Activated B cell treated with CpG ODN at 0.5 μM for 24 hours (primary cell): ENCODE data around the gene DSCAML1. TPM values are rescaled to one million over a fixed set of nuclear protein-coding genes. Genes with fewer than 3 reads are reported as not detected.

Experiments used
- ATAC-seq: fragments of 200-7000 bp; cut with Tn5 transposase; one replicate; pipeline ENCODE4 v1.10.0; 2021; ENCODE audit warnings: low read depth, mild to moderate bottlenecking, moderate library complexity
- CTCF ChIA-PET: fragments of 350-600 bp; sonication (Branson Sonifier 250); formaldehyde crosslinking; loops from one replicate; lab custom pipeline; 2021; ENCODE audit warnings: antibody characterized with exemption; lab: Charles Lee
- POLR2A ChIA-PET: fragments of 350-600 bp; sonication (Branson Sonifier 250); formaldehyde crosslinking; loops from one replicate; lab custom pipeline; 2021; ENCODE audit warnings: antibody characterized with exemption; lab: Charles Lee
- DNase-seq: peaks from one replicate; pipeline ENCODE4 v3.0.0; 2022
- H3K27ac Mint-ChIP-seq: one replicate; pipeline ENCODE4 v1.8.0; 2020; ENCODE audit warnings: mixed read lengths
- H3K27me3 Mint-ChIP-seq: one replicate; pipeline ENCODE4 v1.8.0; 2021; ENCODE audit warnings: mixed read lengths
- H3K36me3 Mint-ChIP-seq: one replicate; pipeline ENCODE4 v1.8.0; 2021; ENCODE audit warnings: low read depth, mixed read lengths
- H3K4me1 Mint-ChIP-seq: one replicate; pipeline ENCODE4 v1.8.0; 2021; ENCODE audit warnings: mixed read lengths
- H3K4me3 Mint-ChIP-seq: one replicate; pipeline ENCODE4 v1.8.0; 2020; ENCODE audit warnings: mild to moderate bottlenecking, mixed read lengths
- H3K9me3 Mint-ChIP-seq: one replicate; pipeline ENCODE4 v1.8.0; 2020; ENCODE audit warnings: mixed read lengths
- CTCF ChIP-seq: fragments of 200-600 bp; IDR thresholded peaks from one replicate; pipeline ENCODE4 v1.8.0; 2022; ENCODE audit warnings: antibody characterized with exemption, mild to moderate bottlenecking
- intact Hi-C: fragments of 100-400 bp; cut with micrococcal nuclease; formaldehyde crosslinking; loops from one replicate; pipeline ENCODE4 v1.15.1; 2024
- total RNA-seq: library from RNA; stranded (reverse); gene quantifications from 2 replicates; pipeline ENCODE4 v1.2.3, GENCODE V29; 2022

Gene DSCAML1
- total RNA-seq, 1 donor from 2014 or later = 3.6 TPM

GRCh38 chr11:117437791-117438130, 359.3 kb downstream of the DSCAML1 start:
- intact Hi-C loops = no loop called here
- Mint-ChIP-seq H3K27me3 (peaks cover 23% of the 10 kb centered on the region), H3K9me3 (no peaks in the 10 kb centered on the region), H3K27ac (no peak overlapping the region), H3K4me1 (no peaks in the 10 kb centered on the region), H3K4me3 (no peak overlapping the region), H3K36me3 (no peaks in the 10 kb centered on the region)
- ChIA-PET CTCF (no interaction called here), POLR2A (no interaction called here)
- ATAC-seq (no peak), DNase-seq (no peak)
- no peak for TF ChIP-seq CTCF

- H3K36me3 Mint-ChIP-seq = no peaks in the 10 kb centered on the region
- peaks cover 22% of the 10 kb centered on the region for H3K27me3 Mint-ChIP-seq
- no peaks in the 10 kb centered on the region for H3K9me3 Mint-ChIP-seq
- no peak overlapping the region for H3K27ac Mint-ChIP-seq
- H3K4me3 Mint-ChIP-seq = no peak overlapping the region
- TF ChIP-seq CTCF = no peak
- ATAC-seq = no peak
- ChIA-PET CTCF (no interaction called here), POLR2A (no interaction called here)
- H3K4me1 Mint-ChIP-seq = no peaks in the 10 kb centered on the region
- DNase-seq = no peak
- intact Hi-C loops = no loop called here
Observed at GRCh38 chr11:117437041-117437790, 359.8 kb downstream of the DSCAML1 start.

GRCh38 chr11:117435326-117435725, 361.7 kb downstream of the DSCAML1 start:
- Mint-ChIP-seq H3K36me3 (no peaks in the 10 kb centered on the region), H3K9me3 (no peaks in the 10 kb centered on the region), H3K27ac (no peak overlapping the region), H3K4me1 (no peaks in the 10 kb centered on the region), H3K27me3 (peaks cover 14% of the 10 kb centered on the region), H3K4me3 (no peak overlapping the region)
- no peak for TF ChIP-seq CTCF
- CTCF ChIA-PET = no interaction called here
- intact Hi-C loops = no loop called here
- POLR2A ChIA-PET = no interaction called here
- no peak for ATAC-seq
- DNase-seq = no peak

GRCh38 chr11:117434481-117434880, 362.5 kb downstream of the DSCAML1 start:
- Mint-ChIP-seq H3K27ac (no peak overlapping the region), H3K36me3 (no peaks in the 10 kb centered on the region), H3K27me3 (peaks cover 10% of the 10 kb centered on the region), H3K9me3 (no peaks in the 10 kb centered on the region), H3K4me3 (no peak overlapping the region), H3K4me1 (no peaks in the 10 kb centered on the region)
- ATAC-seq (no peak), DNase-seq (no peak)
- intact Hi-C loops = no loop called here
- ChIA-PET POLR2A (no interaction called here), CTCF (no interaction called here)
- TF ChIP-seq CTCF = no peak

GRCh38 chr11:117433717-117434116, 363.3 kb downstream of the DSCAML1 start:
- ChIA-PET CTCF (no interaction called here), POLR2A (no interaction called here)
- H3K4me1 Mint-ChIP-seq = no peaks in the 10 kb centered on the region
- H3K9me3 Mint-ChIP-seq = no peaks in the 10 kb centered on the region
- intact Hi-C loops = no loop called here
- H3K27ac Mint-ChIP-seq = no peak overlapping the region
- H3K4me3 Mint-ChIP-seq = no peak overlapping the region
- ATAC-seq = no peak
- no peaks in the 10 kb centered on the region for H3K36me3 Mint-ChIP-seq
- DNase-seq = no peak
- no peak for TF ChIP-seq CTCF
- H3K27me3 Mint-ChIP-seq = peaks cover 8% of the 10 kb centered on the region
